H1 (cell line): Measurements from ENCODE around the gene CENATAC. TPM values are rescaled to one million over a fixed set of nuclear protein-coding genes. Genes with fewer than 3 reads are reported as not detected.

Experiments
- CTCF ChIA-PET: fragments of 300-600 bp; sonication (Branson Sonifier 250); formaldehyde crosslinking; loops from one replicate; lab custom pipeline; 2021; ENCODE audit not compliant: partially characterized antibody; lab: Charles Lee
- POLR2A ChIA-PET: fragments of 300-600 bp; sonication (Branson Sonifier 250); formaldehyde crosslinking; loops from one replicate; lab custom pipeline; 2021; ENCODE audit warnings: inconsistent platforms; ENCODE audit not compliant: partially characterized antibody; lab: Charles Lee
- DNase-seq, 2 experiments: peaks; one replicate each; pipeline versions ENCODE4 v3.0.0 to v3.0.0-alpha.2; 2010 to 2022; ENCODE audit warnings: low spot score in 2 of 2, low read depth in 1 of 2, mixed read lengths in 1 of 2
- FAIRE-seq: peaks from 2 replicates; lab custom pipeline; 2011; peaks lifted over from hg19 to GRCh38; lab: Jason Lieb, UNC
- H2AFZ ChIP-seq: 2 replicates; pipeline ENCODE4 v1.8.1; 2012; ENCODE audit warnings: low read length, inconsistent platforms
- H2AK5ac ChIP-seq: 2 replicates; pipeline ENCODE4 v1.6.1; 2013; ENCODE audit warnings: low read depth, low read length
- H2BK120ac ChIP-seq: replicated peaks from 2 replicates; pipeline ENCODE3; 2013; ENCODE audit warnings: low read depth, low read length, inconsistent platforms
- H2BK12ac ChIP-seq: 2 replicates; pipeline ENCODE4 v1.6.1; 2013; ENCODE audit warnings: low read depth, low read length
- H2BK15ac ChIP-seq: 2 replicates; pipeline ENCODE4 v1.6.1; 2013; ENCODE audit warnings: low read length
- H2BK20ac ChIP-seq: 2 replicates; pipeline ENCODE4 v1.6.1; 2013; ENCODE audit warnings: low read length
- H2BK5ac ChIP-seq: 2 replicates; pipeline ENCODE4 v1.6.1; 2013; ENCODE audit warnings: low read depth, low read length
- H3K14ac ChIP-seq: 2 replicates; pipeline ENCODE4 v1.6.1; 2013; ENCODE audit warnings: inconsistent platforms; ENCODE audit not compliant: insufficient read length
- H3K18ac ChIP-seq: 2 replicates; pipeline ENCODE4 v1.6.1; 2013; ENCODE audit warnings: low read length; ENCODE audit errors: extremely low read depth
- H3K23ac ChIP-seq: 2 replicates; pipeline ENCODE4 v1.6.1; 2013; ENCODE audit warnings: inconsistent platforms; ENCODE audit not compliant: insufficient read length
- H3K23me2 ChIP-seq: 2 replicates; pipeline ENCODE4 v1.6.1; 2013; ENCODE audit warnings: low read depth, low read length
- H3K27ac ChIP-seq: 2 replicates; pipeline ENCODE4 v1.6.1; 2011; ENCODE audit warnings: low read depth, low read length, inconsistent platforms
- H3K27me3 ChIP-seq, 4 experiments: replicated peaks in 1 of 4; 1 replicate in 1 of 4; 2 replicates in 3 of 4; pipeline versions ENCODE4 v1.6.1 to v1.8.1; 2011 to 2013; ENCODE audit warnings: low read length in 3 of 4, mild to moderate bottlenecking in 3 of 4, inconsistent platforms in 2 of 4, mixed read lengths in 2 of 4, moderate library complexity in 1 of 4; ENCODE audit not compliant: control insufficient read depth in 3 of 4, insufficient read depth in 3 of 4; ENCODE audit errors: extremely low read depth in 1 of 4
- H3K36me3 ChIP-seq, 4 experiments: 2 replicates each; pipeline versions ENCODE4 v1.6.1 to v1.8.1; 2011 to 2013; ENCODE audit warnings: mild to moderate bottlenecking in 4 of 4, low read length in 3 of 4, moderate library complexity in 2 of 4, control low read depth in 1 of 4, inconsistent platforms in 1 of 4; ENCODE audit not compliant: insufficient read depth in 4 of 4, control insufficient read depth in 2 of 4
- H3K4ac ChIP-seq: replicated peaks from 2 replicates; pipeline ENCODE3; 2013; ENCODE audit warnings: low read length, low read depth, mixed read lengths, inconsistent platforms; ENCODE audit not compliant: insufficient read length
- H3K4me1 ChIP-seq, 4 experiments: replicated peaks in 1 of 4; 1 replicate in 1 of 4; 2 replicates in 3 of 4; pipeline versions ENCODE4 v1.6.1 to v1.8.1; 2011 to 2013; ENCODE audit warnings: low read length in 3 of 4, inconsistent platforms in 2 of 4, mixed read lengths in 1 of 4; ENCODE audit not compliant: insufficient read depth in 4 of 4, control insufficient read depth in 3 of 4
- H3K4me2 ChIP-seq, 2 experiments: 2 replicates each; pipeline versions ENCODE4 v1.6.1 to v1.8.1; 2011 to 2013; ENCODE audit warnings: low read depth in 2 of 2, low read length in 2 of 2, control low read depth in 1 of 2, inconsistent platforms in 1 of 2, mild to moderate bottlenecking in 1 of 2; ENCODE audit not compliant: insufficient read depth in 1 of 2
- H3K4me3 ChIP-seq, 4 experiments: fragments of 200-600, 300-600 bp in 1 of 4; sonication (generic), shearing (Covaris generic), sonication (Bioruptor Twin) in 1 of 4; 2 replicates each; pipeline versions ENCODE4 v1.5.1 to v1.8.1; 2011 to 2016; ENCODE audit warnings: low read length in 4 of 4, low read depth in 3 of 4, control low read depth in 2 of 4, inconsistent platforms in 2 of 4, mild to moderate bottlenecking in 2 of 4, mixed read lengths in 1 of 4, moderate library complexity in 1 of 4; ENCODE audit not compliant: insufficient read depth in 2 of 4; ENCODE audit errors: extremely low read depth in 1 of 4
- H3K56ac ChIP-seq: replicated peaks from 2 replicates; pipeline ENCODE3; 2013; ENCODE audit warnings: low read depth, mild to moderate bottlenecking, mixed read lengths, low read length, inconsistent platforms; ENCODE audit not compliant: insufficient read length
- H3K79me1 ChIP-seq: 2 replicates; pipeline ENCODE4 v1.6.1; 2013; ENCODE audit warnings: low read depth, low read length, control low read depth
- H3K79me2 ChIP-seq, 2 experiments: 2 replicates each; pipeline versions ENCODE4 v1.6.1 to v1.8.1; 2012 to 2013; ENCODE audit warnings: low read length in 2 of 2, mild to moderate bottlenecking in 2 of 2, inconsistent platforms in 1 of 2; ENCODE audit not compliant: insufficient read depth in 2 of 2, control insufficient read depth in 1 of 2
- H3K9ac ChIP-seq, 4 experiments: replicated peaks in 1 of 4; 1 replicate in 1 of 4; 2 replicates in 3 of 4; pipeline versions ENCODE4 v1.6.1 to v1.8.1; 2011 to 2013; ENCODE audit warnings: low read depth in 3 of 4, low read length in 3 of 4, control low read depth in 2 of 4, mild to moderate bottlenecking in 2 of 4, moderate library complexity in 2 of 4, inconsistent platforms in 1 of 4; ENCODE audit errors: extremely low read depth in 1 of 4
- H3K9me3 ChIP-seq, 2 experiments: 2 replicates each; pipeline versions ENCODE4 v1.6.1 to v1.8.1; 2012 to 2013; ENCODE audit warnings: mild to moderate bottlenecking in 2 of 2, moderate library complexity in 2 of 2, control low read depth in 1 of 2, inconsistent platforms in 1 of 2, low read depth in 1 of 2, low read length in 1 of 2, mixed read lengths in 1 of 2; ENCODE audit not compliant: insufficient read depth in 2 of 2
- H4K20me1 ChIP-seq, 2 experiments: replicated peaks in 1 of 2; 2 replicates each; pipeline versions ENCODE3 to v1.8.1; 2011 to 2013; ENCODE audit warnings: inconsistent platforms in 2 of 2, low read length in 2 of 2, mild to moderate bottlenecking in 1 of 2; ENCODE audit not compliant: insufficient read depth in 2 of 2, control insufficient read depth in 1 of 2
- H4K5ac ChIP-seq: 2 replicates; pipeline ENCODE4 v1.6.1; 2013; ENCODE audit warnings: low read length, low read depth, mixed read lengths, inconsistent platforms; ENCODE audit not compliant: insufficient read length
- H4K8ac ChIP-seq: 2 replicates; pipeline ENCODE4 v1.8.0; 2013; ENCODE audit warnings: mild to moderate bottlenecking, moderate library complexity, low read length, inconsistent platforms; ENCODE audit not compliant: insufficient read depth; ENCODE audit errors: extremely low read depth
- H4K91ac ChIP-seq: replicated peaks from 2 replicates; pipeline ENCODE3; 2013; ENCODE audit warnings: low read length, mixed read lengths, inconsistent platforms; ENCODE audit not compliant: insufficient read length
- CBX8 ChIP-seq: fragments of 300-800, 300-1000 bp; sonication (generic); IDR thresholded peaks from 2 replicates; pipeline ENCODE4 v1.7.1; 2016; ENCODE audit warnings: low read depth, low read length, borderline replicate concordance
- JUN ChIP-seq: IDR thresholded peaks from 2 replicates; pipeline ENCODE4 v1.6.1; 2011; ENCODE audit warnings: low read depth, mild to moderate bottlenecking, improper control_type of control experiment, low read length
- KDM1A ChIP-seq: fragments of 200-600, 300-600 bp; sonication (generic); IDR thresholded peaks from 2 replicates; pipeline ENCODE4 v1.7.1; 2016; ENCODE audit warnings: mild to moderate bottlenecking, low read length, borderline replicate concordance
- NANOG ChIP-seq: IDR thresholded peaks from 2 replicates; pipeline ENCODE4 v1.6.1; 2011; ENCODE audit warnings: low read length, low read depth, mild to moderate bottlenecking, inconsistent platforms; ENCODE audit not compliant: insufficient read depth, poor library complexity, severe bottlenecking
- TAF1 ChIP-seq: IDR thresholded peaks from 2 replicates; pipeline ENCODE4 v1.6.1; 2011; ENCODE audit warnings: mild to moderate bottlenecking, low read depth, low read length
- WGBS, 2 experiments: shearing (Covaris generic) in 1 of 2; methylation state at CpG; one replicate each; pipeline versions ENCODE4 v1.1.6 to v1.1.7; 2013 to 2015; ENCODE audit warnings: low lambda C conversion rate in 2 of 2, mixed read lengths in 2 of 2, inconsistent platforms in 1 of 2, low coverage in 1 of 2, missing lambda C conversion rate in 1 of 2; ENCODE audit not compliant: insufficient replicate concordance in 2 of 2, insufficient coverage in 1 of 2, insufficient read length in 1 of 2; ENCODE audit errors: extremely low coverage in 1 of 2, missing lambda C conversion rate in 1 of 2; 5-methylcytosine and 5-hydroxymethylcytosine counted together
- polyA plus RNA-seq, 7 experiments: library from polyadenylated mRNA; depleted of rRNA in 3 of 7; stranded (reverse) in 5 of 7; unstranded in 2 of 7; fragments of >200 nt in 5 of 7; fragments of 200-250 nt in 2 of 7; gene quantifications; 1 replicate in 5 of 7; 2 replicates in 1 of 7; 4 replicates in 1 of 7; pipeline versions ENCODE4 v1.2.1 to v1.2.3, GENCODE V29; 2011 to 2013; ENCODE audit warnings: missing spikeins in 2 of 7, mixed read lengths in 2 of 7
- total RNA-seq: library from RNA; stranded (reverse); fragmentation: NEBNext Ultra II Directional; extraction: Animal tissue kit (Norgen Biotek cat#: 25700); gene quantifications from 2 replicates; pipeline ENCODE4 v1.2.1, GENCODE V29; 2021

The CENATAC gene
- total and polyA plus RNA-seq, 2 of the 8 experiments (the other 6 are each of a cell fraction or from before 2014, with no cell fraction given): 22.7 to 36.4 TPM

- no peaks in the 10 kb centered on the region for H3K9me3 ChIP-seq
- no peak overlapping the region for H3K27ac ChIP-seq
- H2AFZ ChIP-seq: no peak overlapping the region
- H3K18ac ChIP-seq: no peak overlapping the region
- no peak for TF ChIP-seq TAF1
- TF ChIP-seq CBX8: no peak
- no peak for TF ChIP-seq NANOG
- TF ChIP-seq JUN: no peak
- TF ChIP-seq KDM1A: no peak
- no peak overlapping the region for H3K14ac ChIP-seq
- H2BK120ac ChIP-seq: no peak overlapping the region
- H4K5ac ChIP-seq: no peak overlapping the region
- no peak overlapping the region for H2BK15ac ChIP-seq
- no peak overlapping the region for H2AK5ac ChIP-seq
- ChIA-PET POLR2A (interaction anchor here (1.2 to 2.2 kb wide), 6 partner anchors 40 to 61 kb away, joined by 3 to 6 read pairs (median 3); partner anchors contain the start of gene CENATAC), CTCF (interaction anchor here (0.6 to 12.7 kb wide), 29 partner anchors 7 to 309 kb away, joined by 3 to 100 read pairs (median 4); no protein-coding TSS in a partner anchor)
- DNase-seq: no peak
- peaks cover 0 to 4% (median 3%) of the 10 kb centered on the region in 4 experiments; a peak in 2 of 7 replicates for H3K27me3 ChIP-seq
- H3K79me1 ChIP-seq: no peaks in the 10 kb centered on the region
- H3K36me3 ChIP-seq: no peaks in the 10 kb centered on the region
- H3K9ac ChIP-seq: no peak overlapping the region
- no peak overlapping the region for H4K8ac ChIP-seq
- no peak overlapping the region for H2BK12ac ChIP-seq
- no peak overlapping the region for H4K91ac ChIP-seq
- no peak for FAIRE-seq
- H3K23me2 ChIP-seq: 0 out of 2 replicates have a peak, but pooled peaks cover 2% of the 10 kb centered on the region
- H3K4me2 ChIP-seq: no peak overlapping the region
- no peaks in the 10 kb centered on the region for H3K79me2 ChIP-seq
- peaks cover 0 to 5% (median 1%) of the 10 kb centered on the region in 4 experiments; a peak in 3 of 7 replicates for H3K4me1 ChIP-seq
- 90% methylated on average over 11 of the region's 11 CpGs; no CpG with 5 or more reads in 1 of the 2 experiments for WGBS, 2 experiments
- no peak overlapping the region for H2BK5ac ChIP-seq
- no peak overlapping the region for H3K56ac ChIP-seq
- no peak overlapping the region for H3K4me3 ChIP-seq
- no peak overlapping the region for H3K4ac ChIP-seq
- no peak overlapping the region for H2BK20ac ChIP-seq
- no peak overlapping the region for H3K23ac ChIP-seq
- H4K20me1 ChIP-seq: no peaks in the 10 kb centered on the region
Observed at GRCh38 chr11:118957549-118957948, 40.4 kb upstream of the CENATAC start.
